Measurements from ENCODE around the gene AP2S1.
"Not testable (repeated sequence)": the region's sequence is repeated elsewhere in the genome, so short reads cannot be mapped to it uniquely, and the experiment has no call there.

AP2S1 gene

DNA sequence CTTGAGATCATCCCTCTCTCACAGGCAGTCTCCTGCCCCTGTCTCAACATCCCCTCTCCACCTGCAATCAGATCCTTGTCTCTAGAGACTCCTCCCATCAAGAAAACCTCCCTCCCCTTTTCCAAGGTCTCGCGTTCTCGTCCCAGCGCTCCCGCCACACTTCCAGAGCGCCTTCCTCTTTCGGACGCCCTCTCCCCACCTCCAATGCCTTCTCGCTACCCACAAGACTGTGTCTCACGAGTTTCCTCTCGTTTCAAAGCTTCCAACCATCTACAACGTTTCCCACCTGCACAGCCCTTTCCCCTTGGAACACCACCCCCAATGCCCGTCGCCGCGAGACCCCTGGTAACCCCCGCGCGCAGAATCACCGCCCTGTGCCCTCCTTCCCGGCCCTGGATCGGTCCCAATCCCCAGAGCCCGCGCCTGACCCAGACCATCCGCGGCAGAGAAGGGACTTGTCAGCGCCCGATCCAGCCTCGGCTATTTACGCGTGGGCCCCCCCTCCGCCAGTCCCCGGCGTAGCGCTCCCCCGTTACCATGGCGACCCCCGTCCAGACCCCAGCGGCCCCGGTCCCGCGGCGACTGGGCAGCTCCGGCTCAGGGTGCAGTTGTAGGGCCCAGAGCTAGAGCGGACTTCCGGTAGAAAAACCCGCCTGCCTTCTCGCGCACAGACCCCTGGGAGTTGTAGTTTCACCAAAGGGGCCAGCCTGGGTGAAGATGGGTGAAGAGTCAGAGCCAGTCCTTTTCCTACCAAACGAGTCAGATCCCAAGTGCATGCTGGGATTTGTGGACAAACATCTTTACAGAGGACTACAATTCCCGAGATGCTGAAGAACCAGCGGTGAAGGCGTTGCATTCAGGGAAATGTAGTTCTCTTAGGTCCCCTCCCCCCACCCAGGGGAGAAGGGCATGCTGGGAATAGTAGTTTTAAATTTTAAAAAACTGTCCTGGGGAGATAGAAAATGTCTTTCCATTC, at the start of gene AP2S1:
AP2S1 (minus strand) TSS at position 619 of the 976 bp plus-strand sequence; CDS start at position 539, 80 bp downstream.
- in situ Hi-C loops (cut with MboI; ENCODE audit: low sequenced_read_pairs) = no loop called here

DNA sequence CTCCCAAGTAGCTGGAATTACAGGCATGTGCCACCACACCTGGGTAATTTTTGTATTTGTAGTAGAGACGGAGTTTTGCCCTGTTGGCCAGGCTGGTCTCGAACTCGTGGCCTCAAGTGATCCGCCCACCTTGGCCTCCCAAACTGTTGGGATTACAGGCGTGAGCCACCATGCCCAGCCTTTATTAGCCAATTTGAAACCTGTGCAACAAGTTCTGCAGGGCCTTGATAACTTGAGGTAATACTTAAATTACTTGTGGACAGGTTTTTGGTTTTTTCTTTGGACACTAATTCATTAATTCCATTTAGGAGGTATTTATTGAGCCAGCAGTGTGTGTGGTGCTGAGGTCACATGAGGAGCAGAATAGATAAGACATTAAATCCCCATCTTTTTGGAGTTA, 49.7 kb upstream of the AP2S1 start:
- in situ Hi-C loops (cut with MboI; ENCODE audit: low sequenced_read_pairs) = no loop called here

DNA sequence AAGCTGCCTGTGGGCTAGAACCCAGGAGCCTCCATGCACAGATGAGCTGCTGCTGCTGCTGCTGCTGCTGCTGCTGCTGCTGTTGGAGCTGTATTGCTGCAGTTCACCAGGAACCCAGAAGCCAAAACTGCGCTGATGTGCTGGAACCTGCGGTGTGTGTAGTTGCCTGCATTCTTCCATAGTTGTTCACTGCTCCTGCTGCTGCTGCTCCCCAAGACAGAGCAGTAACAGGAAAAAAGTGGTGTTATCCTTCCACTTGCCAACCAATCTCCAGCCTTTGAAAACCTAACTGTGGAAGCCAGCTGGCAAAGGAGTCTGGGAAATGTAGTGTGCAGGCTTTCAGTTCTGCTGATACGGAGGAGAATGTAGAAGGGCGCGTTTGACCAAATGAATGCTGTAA, 48.1 kb upstream of the AP2S1 start:
- in situ Hi-C loops (cut with MboI; ENCODE audit: low sequenced_read_pairs) = no loop called here

DNA sequence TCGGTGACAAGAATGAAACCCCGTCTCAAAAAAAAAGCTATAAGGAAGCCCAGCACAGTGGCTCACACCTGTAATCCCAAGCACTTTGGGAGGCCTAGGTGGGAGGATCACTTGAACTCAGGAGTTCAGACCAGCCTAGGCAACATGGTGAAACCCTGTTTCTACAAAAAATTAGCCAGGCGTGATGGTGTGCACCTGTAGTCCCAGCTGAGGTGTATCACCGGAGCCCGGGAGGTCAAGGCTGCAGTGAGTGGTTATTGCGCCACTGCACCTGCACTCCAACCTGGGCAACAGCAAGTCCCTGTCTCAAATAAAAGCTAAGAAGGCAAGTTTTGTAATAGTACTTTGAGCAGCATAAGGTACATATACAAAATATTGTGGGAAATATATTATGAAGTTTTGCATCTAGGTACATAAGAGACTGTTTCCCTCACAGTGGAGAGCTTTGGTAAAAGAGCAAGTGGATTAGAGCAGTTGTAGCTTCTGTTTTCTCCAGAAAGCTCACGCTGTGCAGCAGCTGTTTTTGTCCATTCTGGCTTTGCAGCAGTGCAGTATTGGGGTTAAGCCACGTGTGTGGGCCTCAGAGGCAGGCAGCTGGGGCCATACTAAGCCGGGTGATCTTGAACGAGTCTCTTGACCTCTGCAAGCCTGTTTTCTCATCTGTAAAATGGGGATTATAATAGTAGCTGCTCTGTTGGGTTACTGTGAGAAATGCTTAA, 45.6 kb upstream of the AP2S1 start:
- in situ Hi-C loops (cut with MboI; ENCODE audit: low sequenced_read_pairs) = no loop called here

GRCh38 chr19:46892252-46893179, 41.9 kb upstream of the AP2S1 start:
- in situ Hi-C loops (cut with MboI; ENCODE audit: low sequenced_read_pairs) = no loop called here

- in situ Hi-C loops (cut with MboI; ENCODE audit: low sequenced_read_pairs) = no loop called here
Observed at GRCh38 chr19:46890423-46891170, 40.0 kb upstream of the AP2S1 start.

DNA sequence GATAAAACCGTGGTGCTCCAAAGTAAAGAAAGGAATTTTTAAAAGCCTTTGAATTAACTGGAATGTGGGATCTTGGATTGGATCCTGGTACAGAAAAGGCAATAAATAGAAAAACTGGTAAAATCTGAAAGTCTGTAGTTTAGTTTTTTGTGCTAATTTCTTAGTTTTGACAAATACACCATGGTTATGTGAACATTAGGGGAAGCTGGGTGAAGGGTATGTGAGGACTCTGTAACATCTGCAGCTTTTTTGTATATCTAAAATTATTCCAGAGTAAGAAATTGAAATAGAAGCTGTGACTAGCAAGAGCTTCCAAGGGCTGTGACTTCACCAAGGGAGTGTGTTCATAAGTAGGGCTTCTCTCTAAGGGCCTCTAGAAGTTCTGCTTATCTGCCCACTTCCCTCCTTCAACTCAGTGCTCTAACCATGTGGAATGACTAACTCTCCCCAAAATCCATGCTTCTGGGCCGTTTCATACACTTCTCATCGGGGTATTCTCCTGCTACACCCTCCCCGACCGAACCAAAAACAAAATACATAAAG, 36.7 kb upstream of the AP2S1 start:
- in situ Hi-C loops (cut with MboI; ENCODE audit: low sequenced_read_pairs) = no loop called here

DNA sequence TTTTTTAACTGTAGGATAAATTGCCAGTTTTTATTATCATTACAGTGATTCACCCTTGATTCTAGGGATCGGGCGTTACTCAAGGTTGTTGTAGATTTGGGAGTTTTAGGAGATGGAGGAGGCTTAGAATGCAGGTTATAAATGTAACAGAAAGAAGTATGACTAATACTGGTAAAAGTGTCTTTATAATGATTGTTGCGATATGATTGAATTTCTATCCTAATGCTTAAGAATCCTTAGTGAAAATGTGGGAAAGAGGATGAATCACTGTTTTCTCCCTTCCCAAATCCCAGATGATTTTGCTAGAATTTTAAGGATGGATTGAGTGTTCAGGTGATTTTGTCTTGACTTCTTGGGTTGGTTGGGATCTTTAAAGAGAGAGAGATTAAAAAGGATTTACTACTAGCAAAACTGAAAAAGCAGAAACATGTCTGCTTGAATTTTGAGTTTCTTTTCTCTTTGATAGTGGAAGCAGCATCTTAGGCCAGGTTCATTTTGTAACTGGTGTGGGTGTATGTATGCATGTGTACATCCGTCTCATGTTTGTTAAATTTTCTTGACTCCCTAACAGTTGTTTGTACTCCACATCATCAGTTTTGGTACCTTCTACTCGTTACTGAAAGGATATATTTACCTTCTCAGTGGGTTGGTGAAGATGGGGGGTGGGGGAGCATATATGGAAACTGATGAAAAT, 36.0 kb upstream of the AP2S1 start:
- in situ Hi-C loops (cut with MboI; ENCODE audit: low sequenced_read_pairs) = no loop called here

GRCh38 chr19:46885411-46885810, 34.8 kb upstream of the AP2S1 start:
- in situ Hi-C loops (cut with MboI; ENCODE audit: low sequenced_read_pairs) = no loop called here

GRCh38 chr19:46882751-46883150, 32.1 kb upstream of the AP2S1 start:
- in situ Hi-C loops (cut with MboI; ENCODE audit: low sequenced_read_pairs) = not testable (repeated sequence)

DNA sequence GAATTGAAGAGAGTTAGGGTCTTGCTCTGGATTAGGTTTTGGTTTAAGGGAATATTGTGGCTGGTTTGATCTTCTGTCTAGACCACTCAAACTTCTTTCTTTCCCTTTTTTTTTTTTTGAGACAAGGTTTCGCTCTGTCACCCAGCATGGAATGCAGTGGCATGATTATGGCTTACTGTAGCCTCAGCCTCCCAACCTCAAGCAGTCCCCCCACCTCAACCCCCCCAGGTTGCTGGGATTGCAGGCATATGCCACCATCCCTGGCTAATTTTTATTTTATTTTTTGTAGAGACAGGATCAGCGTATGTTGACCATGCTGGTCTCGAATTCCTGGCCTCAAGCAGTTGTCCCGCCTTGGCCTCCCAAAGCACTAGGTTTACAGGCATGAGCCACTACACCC, 31.4 kb upstream of the AP2S1 start:
- in situ Hi-C loops (cut with MboI; ENCODE audit: low sequenced_read_pairs) = no loop called here

- in situ Hi-C loops (cut with MboI; ENCODE audit: low sequenced_read_pairs) = no loop called here
Observed at GRCh38 chr19:46881092-46881491, 30.4 kb upstream of the AP2S1 start.

GRCh38 chr19:46880431-46880830, 29.8 kb upstream of the AP2S1 start:
- in situ Hi-C loops (cut with MboI; ENCODE audit: low sequenced_read_pairs) = no loop called here

DNA sequence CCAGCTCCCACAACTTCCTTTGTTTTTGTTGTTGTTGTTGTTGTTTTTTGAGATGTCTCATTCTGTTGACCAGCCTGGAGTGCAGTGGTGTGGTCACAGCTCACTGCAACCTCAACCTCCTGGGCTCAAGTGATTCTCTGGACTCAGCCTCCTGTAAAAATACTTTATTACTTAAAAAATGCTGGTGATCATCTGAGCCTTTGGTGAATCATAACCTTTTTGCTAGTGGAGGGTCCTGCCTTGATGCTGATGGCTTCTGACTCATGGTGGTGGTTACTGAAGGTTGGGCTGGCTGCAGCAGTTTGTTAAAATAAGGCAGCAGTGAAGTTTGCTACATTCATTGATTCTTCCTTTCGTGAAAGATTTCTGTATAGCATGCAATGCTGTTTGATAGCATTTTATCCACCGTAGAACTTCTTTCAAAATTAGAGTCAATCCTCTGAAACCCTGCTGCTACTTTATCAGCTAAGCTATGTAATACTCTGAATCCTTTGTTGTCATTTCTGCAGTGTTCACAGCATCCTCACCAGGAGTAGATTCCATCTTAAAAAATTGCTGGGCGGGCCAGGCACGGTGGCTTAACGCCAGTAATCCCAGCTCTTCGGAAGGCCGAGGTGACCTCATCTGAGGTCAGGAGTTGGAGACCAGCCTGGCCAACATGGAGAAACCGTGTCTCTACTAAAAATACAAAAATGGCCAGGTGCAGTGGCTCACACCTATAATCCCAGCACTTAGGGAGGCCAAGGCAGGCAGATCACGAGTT, 28.1 kb upstream of the AP2S1 start:
- in situ Hi-C loops (cut with MboI; ENCODE audit: low sequenced_read_pairs) = no loop called here

DNA sequence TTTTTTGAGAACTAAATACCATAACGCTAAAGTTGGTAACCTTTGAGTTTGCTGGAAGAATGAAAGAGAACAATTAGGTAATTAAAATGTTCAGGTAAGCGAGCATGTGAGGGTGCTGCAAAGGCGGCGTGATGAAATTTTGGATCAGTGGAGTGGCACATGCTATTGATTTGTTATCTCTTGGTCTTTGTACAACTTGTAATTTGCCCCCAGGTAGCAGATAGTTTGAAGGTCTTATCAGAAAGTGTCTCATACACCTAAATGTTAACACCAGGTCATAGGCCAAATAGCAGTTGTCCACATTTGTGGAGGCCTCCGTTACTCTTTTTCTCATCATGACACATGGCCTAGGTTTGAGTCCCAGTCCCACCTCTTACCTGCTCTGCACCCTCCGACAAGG, 25.0 kb upstream of the AP2S1 start:
- in situ Hi-C loops (cut with MboI; ENCODE audit: low sequenced_read_pairs) = no loop called here

- in situ Hi-C loops (cut with MboI; ENCODE audit: low sequenced_read_pairs) = no loop called here
Observed at GRCh38 chr19:46875234-46875633, 24.6 kb upstream of the AP2S1 start.

GRCh38 chr19:46872967-46873366, 22.3 kb upstream of the AP2S1 start:
- in situ Hi-C loops (cut with MboI; ENCODE audit: low sequenced_read_pairs) = no loop called here

DNA sequence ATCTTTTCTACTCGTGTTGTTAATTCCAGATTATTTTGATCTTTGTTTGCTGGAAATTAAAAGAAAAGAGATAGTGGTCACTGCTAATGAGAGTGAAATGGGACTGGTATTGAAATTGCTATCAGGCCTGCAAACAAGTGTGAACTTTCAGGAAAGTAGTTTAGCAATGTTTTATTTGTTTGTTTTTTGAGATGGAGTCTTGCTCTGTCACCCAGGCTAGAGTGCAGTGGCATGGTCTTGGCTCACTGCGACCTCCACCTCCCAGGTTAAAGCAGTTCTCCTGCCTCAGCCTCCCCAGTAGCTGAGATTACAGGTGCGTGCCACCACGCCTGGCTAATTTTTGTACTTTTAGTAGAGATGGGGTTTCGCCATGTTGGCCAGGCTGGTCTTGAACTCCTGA, 20.5 kb upstream of the AP2S1 start:
- in situ Hi-C loops (cut with MboI; ENCODE audit: low sequenced_read_pairs) = not testable (repeated sequence)

Data from HL-60/S4 treated with phorbol 12-myristate 13-acetate at 8.2 ng/mL for 4 days and 3 days (cell line).